ENCODE results near the gene ID4.

Gene ID4

GRCh38 chr6:19836799-19837510, at the start of gene ID4:
Gene ID4 (plus strand): TSS chr6:19837370. CDS start chr6:19837755, 385 bp downstream.
- Histone ChIP-seq H3K4me3 (ENCODE audit: low read depth, low read length) (peak within 1 kb of the TSS; percentile 75), H3K4me1 (ENCODE audit: control insufficient read depth, insufficient read depth, low read length) (peaks cover 35% of the 10 kb centered on the region)

GRCh38 chr6:19788686-19789085, 48.5 kb upstream of the ID4 start:
- no peaks in the 10 kb centered on the region for H3K36me3 ChIP-seq (ENCODE audit: control insufficient read depth, insufficient read depth, low read length)
- no peak overlapping the region for H3K4me3 ChIP-seq (ENCODE audit: low read depth, low read length)
- no peak overlapping the region for H3K9ac ChIP-seq (ENCODE audit: low read depth, low read length)
- H3K27me3 ChIP-seq (ENCODE audit: control insufficient read depth, insufficient read depth, low read length) = no peaks in the 10 kb centered on the region
- no peaks in the 10 kb centered on the region for H3K9me3 ChIP-seq (ENCODE audit: control insufficient read depth, insufficient read depth, low read length)
- H3K27ac ChIP-seq (ENCODE audit: low read depth, low read length) = no peak overlapping the region
- peaks cover 11% of the 10 kb centered on the region for H3K4me1 ChIP-seq (ENCODE audit: control insufficient read depth, insufficient read depth, low read length)

More at GRCh38 chr6:19836799-19837510, at the start of gene ID4:
- Histone ChIP-seq H3K9ac (ENCODE audit: low read depth, low read length) (peak within 1 kb of the TSS; percentile 74), H3K27ac (ENCODE audit: low read depth, low read length) (peak within 1 kb of the TSS; percentile 85), H3K36me3 (ENCODE audit: control insufficient read depth, insufficient read depth, low read length) (peaks cover 13% of the 10 kb centered on the region; the same call in 1 of the 2 replicates), H3K9me3 (ENCODE audit: control insufficient read depth, insufficient read depth, low read length) (no peaks in the 10 kb centered on the region), H3K27me3 (ENCODE audit: control insufficient read depth, insufficient read depth, low read length) (peaks cover 30% of the 10 kb centered on the region)

- Histone ChIP-seq H3K36me3 (ENCODE audit: control insufficient read depth, insufficient read depth, low read length) (no peaks in the 10 kb centered on the region), H3K9ac (ENCODE audit: low read depth, low read length) (no peak overlapping the region), H3K9me3 (ENCODE audit: control insufficient read depth, insufficient read depth, low read length) (no peaks in the 10 kb centered on the region), H3K4me3 (ENCODE audit: low read depth, low read length) (no peak overlapping the region), H3K27ac (ENCODE audit: low read depth, low read length) (peak overlapping the region; percentile 4), H3K27me3 (ENCODE audit: control insufficient read depth, insufficient read depth, low read length) (no peaks in the 10 kb centered on the region), H3K4me1 (ENCODE audit: control insufficient read depth, insufficient read depth, low read length) (peaks cover 11% of the 10 kb centered on the region)
These were observed 47.9 kb upstream of the ID4 start for GRCh38 chr6:19789100-19789803.

- Histone ChIP-seq H3K9me3 (ENCODE audit: control insufficient read depth, insufficient read depth, low read length) (no peaks in the 10 kb centered on the region), H3K4me1 (ENCODE audit: control insufficient read depth, insufficient read depth, low read length) (peaks cover 11% of the 10 kb centered on the region), H3K9ac (ENCODE audit: low read depth, low read length) (no peak overlapping the region), H3K36me3 (ENCODE audit: control insufficient read depth, insufficient read depth, low read length) (no peaks in the 10 kb centered on the region), H3K27me3 (ENCODE audit: control insufficient read depth, insufficient read depth, low read length) (no peaks in the 10 kb centered on the region), H3K4me3 (ENCODE audit: low read depth, low read length) (no peak overlapping the region), H3K27ac (ENCODE audit: low read depth, low read length) (no peak overlapping the region)
These were observed 45.9 kb upstream of the ID4 start for GRCh38 chr6:19791267-19791666.

GRCh38 chr6:19795211-19795610, 42.0 kb upstream of the ID4 start:
- H3K9me3 ChIP-seq (ENCODE audit: control insufficient read depth, insufficient read depth, low read length) = no peaks in the 10 kb centered on the region
- no peak overlapping the region for H3K27ac ChIP-seq (ENCODE audit: low read depth, low read length)
- H3K4me3 ChIP-seq (ENCODE audit: low read depth, low read length) = no peak overlapping the region
- no peaks in the 10 kb centered on the region for H3K27me3 ChIP-seq (ENCODE audit: control insufficient read depth, insufficient read depth, low read length)
- H3K36me3 ChIP-seq (ENCODE audit: control insufficient read depth, insufficient read depth, low read length) = no peaks in the 10 kb centered on the region
- H3K9ac ChIP-seq (ENCODE audit: low read depth, low read length) = no peak overlapping the region
- H3K4me1 ChIP-seq (ENCODE audit: control insufficient read depth, insufficient read depth, low read length) = no peaks in the 10 kb centered on the region; the same call in 1 of the 2 replicates

- no peaks in the 10 kb centered on the region for H3K27me3 ChIP-seq (ENCODE audit: control insufficient read depth, insufficient read depth, low read length)
- no peaks in the 10 kb centered on the region for H3K4me1 ChIP-seq (ENCODE audit: control insufficient read depth, insufficient read depth, low read length)
- no peaks in the 10 kb centered on the region for H3K36me3 ChIP-seq (ENCODE audit: control insufficient read depth, insufficient read depth, low read length)
- no peak overlapping the region for H3K9ac ChIP-seq (ENCODE audit: low read depth, low read length)
- H3K9me3 ChIP-seq (ENCODE audit: control insufficient read depth, insufficient read depth, low read length) = no peaks in the 10 kb centered on the region
- H3K27ac ChIP-seq (ENCODE audit: low read depth, low read length) = no peak overlapping the region
- no peak overlapping the region for H3K4me3 ChIP-seq (ENCODE audit: low read depth, low read length)
These were observed 40.7 kb upstream of the ID4 start for GRCh38 chr6:19796452-19796851.

- peaks cover 11% of the 10 kb centered on the region for H3K4me1 ChIP-seq (ENCODE audit: control insufficient read depth, insufficient read depth, low read length)
- H3K27ac ChIP-seq (ENCODE audit: low read depth, low read length) = no peak overlapping the region
- no peak overlapping the region for H3K9ac ChIP-seq (ENCODE audit: low read depth, low read length)
- H3K36me3 ChIP-seq (ENCODE audit: control insufficient read depth, insufficient read depth, low read length) = no peaks in the 10 kb centered on the region
- H3K4me3 ChIP-seq (ENCODE audit: low read depth, low read length) = no peak overlapping the region
- H3K27me3 ChIP-seq (ENCODE audit: control insufficient read depth, insufficient read depth, low read length) = peaks cover 6% of the 10 kb centered on the region
- H3K9me3 ChIP-seq (ENCODE audit: control insufficient read depth, insufficient read depth, low read length) = no peaks in the 10 kb centered on the region
These were observed 38.8 kb upstream of the ID4 start for GRCh38 chr6:19798362-19798761.

GRCh38 chr6:19802656-19803055, 34.5 kb upstream of the ID4 start:
- H3K4me1 ChIP-seq (ENCODE audit: control insufficient read depth, insufficient read depth, low read length) = peaks cover 25% of the 10 kb centered on the region
- no peak overlapping the region for H3K27ac ChIP-seq (ENCODE audit: low read depth, low read length)
- peaks cover 17% of the 10 kb centered on the region for H3K27me3 ChIP-seq (ENCODE audit: control insufficient read depth, insufficient read depth, low read length)

GRCh38 chr6:19803331-19804204, 33.6 kb upstream of the ID4 start:
- H3K9me3 ChIP-seq (ENCODE audit: control insufficient read depth, insufficient read depth, low read length) = 0 out of 2 replicates have a peak, but pooled peaks cover 5% of the 10 kb centered on the region

More at GRCh38 chr6:19802656-19803055, 34.5 kb upstream of the ID4 start:
- no peaks in the 10 kb centered on the region for H3K36me3 ChIP-seq (ENCODE audit: control insufficient read depth, insufficient read depth, low read length)
- H3K9me3 ChIP-seq (ENCODE audit: control insufficient read depth, insufficient read depth, low read length) = 0 out of 2 replicates have a peak, but pooled peaks cover under 1% of the 10 kb centered on the region
- no peak overlapping the region for H3K4me3 ChIP-seq (ENCODE audit: low read depth, low read length)
- no peak overlapping the region for H3K9ac ChIP-seq (ENCODE audit: low read depth, low read length)

GRCh38 chr6:19804205-19805128, 32.7 kb upstream of the ID4 start:
- Histone ChIP-seq H3K4me1 (ENCODE audit: control insufficient read depth, insufficient read depth, low read length) (peaks cover 25% of the 10 kb centered on the region), H3K36me3 (ENCODE audit: control insufficient read depth, insufficient read depth, low read length) (no peaks in the 10 kb centered on the region), H3K27ac (ENCODE audit: low read depth, low read length) (peak overlapping the region; percentile 96), H3K9me3 (ENCODE audit: control insufficient read depth, insufficient read depth, low read length) (0 out of 2 replicates have a peak, but pooled peaks cover 5% of the 10 kb centered on the region), H3K9ac (ENCODE audit: low read depth, low read length) (peak overlapping the region; percentile 72), H3K27me3 (ENCODE audit: control insufficient read depth, insufficient read depth, low read length) (peaks cover 17% of the 10 kb centered on the region), H3K4me3 (ENCODE audit: low read depth, low read length) (peak overlapping the region; percentile 70)

More at GRCh38 chr6:19803331-19804204, 33.6 kb upstream of the ID4 start:
- Histone ChIP-seq H3K36me3 (ENCODE audit: control insufficient read depth, insufficient read depth, low read length) (no peaks in the 10 kb centered on the region), H3K27me3 (ENCODE audit: control insufficient read depth, insufficient read depth, low read length) (peaks cover 17% of the 10 kb centered on the region), H3K9ac (ENCODE audit: low read depth, low read length) (peak overlapping the region; percentile 40; the same call in 1 of the 2 replicates), H3K4me3 (ENCODE audit: low read depth, low read length) (peak overlapping the region; percentile 70), H3K27ac (ENCODE audit: low read depth, low read length) (peak overlapping the region; percentile 96), H3K4me1 (ENCODE audit: control insufficient read depth, insufficient read depth, low read length) (peaks cover 25% of the 10 kb centered on the region)

All from HUES48 (cell line).